Fibroblast of skin of scalp (primary cell): Measurements from ENCODE around the gene FAF2.
"Not testable (repeated sequence)": the region's sequence is repeated elsewhere in the genome, so short reads cannot be mapped to it uniquely, and the experiment has no call there.

ENCODE experiments used
- DNase-seq: peaks from one replicate; pipeline ENCODE4 v3.0.0-alpha.2; 2013

FAF2 gene

GRCh38 chr5:176458904-176459561 is 10.8 kb downstream of the FAF2 start:
- peak; percentile 18 for DNase-seq

DNA sequence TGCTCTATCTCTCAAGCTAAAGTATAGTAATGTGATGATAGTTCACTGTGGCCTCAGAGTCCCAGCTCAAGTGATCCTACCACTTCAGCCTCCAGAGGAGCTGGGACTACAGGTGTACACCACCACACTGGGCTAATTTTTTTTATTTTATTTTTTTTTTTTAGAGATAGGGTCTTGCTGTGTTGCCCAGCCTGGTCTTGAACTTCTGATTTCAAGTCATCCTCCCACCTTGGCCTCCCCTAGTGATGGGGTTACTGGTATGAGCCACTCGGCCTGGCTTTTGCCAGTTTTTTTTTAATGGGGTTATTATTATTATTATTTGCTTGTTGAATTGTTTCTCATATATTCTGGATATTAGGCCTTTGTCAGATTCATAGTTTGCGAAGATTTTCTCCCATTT is 13.2 kb downstream of the FAF2 start:
- DNase-seq: no peak

- DNase-seq: no peak
Observed at GRCh38 chr5:176463113-176463764, 15.1 kb downstream of the FAF2 start.

DNA sequence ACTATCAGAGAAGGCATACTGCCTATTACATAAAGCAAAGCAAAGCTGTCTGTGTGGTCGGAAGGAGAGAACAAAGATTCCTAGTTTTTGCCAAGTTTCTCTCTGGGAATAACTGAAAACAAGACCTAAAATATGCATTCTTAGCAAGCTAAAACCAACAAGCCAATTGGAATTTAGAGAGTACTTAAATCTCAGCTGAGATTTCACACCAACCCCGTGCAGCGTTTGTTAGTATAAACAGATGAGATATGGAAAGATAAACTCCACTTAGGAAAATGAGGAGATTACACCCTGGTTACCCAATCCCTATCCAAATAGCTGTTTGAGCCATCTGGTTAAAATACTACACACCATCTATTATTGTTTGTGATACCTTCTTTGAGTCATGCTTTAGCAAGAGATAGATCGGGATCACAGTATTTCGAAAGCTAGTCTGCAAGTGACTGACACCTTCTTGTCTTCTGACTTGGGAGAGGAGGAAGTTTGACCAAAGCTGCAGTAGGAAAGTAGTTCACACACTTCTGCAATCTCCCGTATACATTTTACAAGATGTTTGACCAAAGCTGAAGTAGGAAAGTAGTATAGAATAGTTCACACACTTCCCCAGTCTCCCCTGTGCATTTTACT is 18.2 kb downstream of the FAF2 start:
- DNase-seq: peak; percentile 58

- no peak for DNase-seq
Observed at GRCh38 chr5:176469296-176469695, 21.1 kb downstream of the FAF2 start.

GRCh38 chr5:176470539-176470938 is 22.4 kb downstream of the FAF2 start:
- DNase-seq: no peak

- no peak for DNase-seq
Observed at GRCh38 chr5:176471098-176471497, 22.9 kb downstream of the FAF2 start.

- no peak for DNase-seq
Observed at GRCh38 chr5:176473335-176474006, 25.3 kb downstream of the FAF2 start.

- peak; percentile 43 for DNase-seq
Observed at GRCh38 chr5:176474476-176474875, 26.3 kb downstream of the FAF2 start.

GRCh38 chr5:176481711-176482110 is 33.5 kb downstream of the FAF2 start:
- no peak for DNase-seq

- DNase-seq: no peak
Observed at GRCh38 chr5:176485176-176485575, 37.0 kb downstream of the FAF2 start.

DNA sequence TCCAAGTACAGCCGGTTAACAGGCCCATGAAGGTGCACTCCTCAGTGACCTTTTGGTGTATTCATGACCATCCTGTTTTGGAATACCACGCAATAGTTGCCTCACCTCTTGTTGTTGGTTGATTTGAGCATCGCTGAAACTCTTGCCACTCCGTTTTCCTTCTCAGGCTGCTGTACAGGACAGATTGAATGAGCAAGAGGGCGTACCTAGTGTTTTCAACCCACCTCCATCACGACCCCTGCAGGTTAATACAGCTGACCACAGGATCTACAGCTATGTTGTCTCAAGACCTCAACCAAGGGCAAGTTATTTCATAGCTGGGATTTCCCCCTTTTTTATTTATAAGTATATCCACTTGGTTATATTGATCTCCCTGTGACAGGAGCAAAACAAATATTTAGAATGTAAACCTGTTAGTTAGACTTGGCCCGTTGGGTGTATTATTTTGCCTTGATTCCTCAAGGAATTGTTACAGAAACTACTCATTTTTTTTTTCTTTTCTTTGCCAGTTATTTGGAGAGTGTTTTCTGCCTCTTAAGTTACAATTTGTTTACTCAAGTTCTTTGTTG is 38.1 kb downstream of the FAF2 start:
- DNase-seq: no peak

DNA sequence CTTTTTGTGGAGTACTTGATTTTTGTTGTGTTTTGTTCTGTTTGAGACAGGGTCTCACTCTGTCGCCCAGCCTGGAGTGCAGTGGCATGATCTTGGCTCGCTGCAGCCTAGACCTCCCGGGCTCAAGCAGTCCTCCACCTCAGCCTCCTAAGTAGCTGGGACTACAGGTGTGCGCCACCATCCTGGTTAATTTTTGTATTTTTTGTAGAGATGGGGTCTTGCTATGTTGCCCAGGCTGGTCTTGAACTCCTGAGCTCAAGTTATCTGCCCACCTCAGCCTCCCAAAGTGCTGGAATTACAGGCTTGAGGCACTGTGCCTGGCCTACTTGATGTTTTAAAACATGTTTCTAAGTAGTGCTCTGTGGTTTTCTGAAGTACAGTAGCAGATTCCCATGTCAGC is 39.0 kb downstream of the FAF2 start:
- DNase-seq: not testable (repeated sequence)

DNA sequence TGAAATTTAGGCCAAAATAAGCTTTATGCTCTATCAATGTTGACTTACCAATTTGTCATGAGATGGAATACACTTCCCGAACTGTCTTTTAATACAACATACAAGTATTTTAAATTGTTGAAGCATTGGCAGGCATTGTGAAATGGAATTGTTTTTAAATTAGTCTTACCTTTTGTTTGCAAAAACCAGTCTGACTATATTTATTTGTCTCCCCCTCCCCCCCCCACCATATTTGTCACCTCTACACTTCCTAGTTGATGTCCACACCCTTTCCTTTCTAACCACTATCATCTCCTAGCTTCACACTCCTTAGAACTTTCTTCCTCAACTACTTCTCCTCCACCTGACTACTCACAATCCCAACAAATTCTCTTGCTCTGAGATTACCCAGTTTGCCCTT is 40.9 kb downstream of the FAF2 start:
- DNase-seq: no peak

GRCh38 chr5:176490301-176490700 is 42.1 kb downstream of the FAF2 start:
- DNase-seq: no peak

GRCh38 chr5:176491101-176491502 is 42.9 kb downstream of the FAF2 start:
- no peak for DNase-seq

- no peak for DNase-seq
Observed at GRCh38 chr5:176491901-176492300, 43.7 kb downstream of the FAF2 start.

GRCh38 chr5:176492431-176492830 is 44.2 kb downstream of the FAF2 start:
- peak; percentile 28 for DNase-seq

DNA sequence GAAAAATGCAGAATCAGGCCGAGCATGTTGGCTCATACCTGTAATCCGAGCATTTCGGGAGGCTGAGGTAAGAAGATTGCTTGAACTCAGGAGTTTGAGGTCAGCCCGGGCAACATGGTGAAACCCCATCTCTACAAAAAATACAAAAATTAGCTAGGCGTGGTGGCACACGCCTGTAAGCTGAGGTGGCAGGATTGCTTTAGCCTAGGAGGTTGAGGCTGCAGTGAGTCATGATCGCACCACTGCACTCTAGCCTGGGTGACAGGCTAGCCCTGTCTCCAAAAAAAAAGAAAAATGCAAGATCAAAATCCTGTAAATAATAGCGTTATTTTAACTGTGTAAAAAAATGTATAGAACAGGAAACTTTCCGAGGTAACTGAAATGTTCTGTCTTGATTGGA is 49.7 kb downstream of the FAF2 start:
- no peak for DNase-seq

GRCh38 chr5:176499273-176499672 is 51.1 kb downstream of the FAF2 start:
- no peak for DNase-seq

GRCh38 chr5:176500511-176500910 is 52.3 kb downstream of the FAF2 start:
- DNase-seq: no peak

DNA sequence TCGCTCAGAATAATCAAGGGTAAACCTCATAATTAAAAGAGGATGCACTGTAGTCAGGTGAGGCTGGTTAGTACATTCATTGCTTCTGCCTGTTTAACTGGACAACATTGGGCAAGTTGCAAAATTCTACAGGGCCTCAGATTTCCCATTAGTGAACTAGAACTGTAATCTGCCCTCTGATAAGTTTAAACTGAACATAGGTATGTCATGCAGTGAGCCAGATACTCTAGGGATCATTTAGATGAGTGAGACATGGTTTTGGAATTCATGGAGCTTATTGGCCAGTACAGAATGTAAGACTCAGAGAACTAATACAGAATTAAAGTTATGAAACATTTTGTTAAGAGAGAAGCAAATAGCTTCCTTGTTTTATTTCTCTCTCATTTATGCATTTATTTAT is 53.1 kb downstream of the FAF2 start:
- DNase-seq: peak; percentile 72

DNA sequence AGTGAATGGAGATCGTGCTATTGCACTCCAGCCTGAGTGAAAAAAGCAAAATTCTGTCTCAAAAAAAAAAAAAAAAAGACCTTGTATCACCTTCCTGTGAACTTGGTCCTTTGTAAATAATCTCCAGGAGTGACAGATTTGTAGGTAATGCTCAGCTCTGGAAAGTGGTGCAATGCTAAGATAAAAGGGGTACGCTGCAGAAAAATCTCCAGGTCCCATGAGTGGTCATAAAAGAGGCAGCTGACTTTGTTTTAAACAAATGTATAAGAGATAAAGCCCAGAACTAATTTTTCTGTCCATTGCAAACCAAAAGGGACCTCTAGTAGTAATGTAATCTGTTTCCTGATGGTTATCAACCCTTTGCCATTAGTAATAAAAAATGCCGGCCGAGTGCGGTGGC is 55.3 kb downstream of the FAF2 start:
- DNase-seq: no peak
